Measurements from ENCODE around the gene SUGP2.

GRCh38 chr19:19040417-19040816 lies 7.1 kb upstream of the SUGP2 start:
- TF ChIP-seq POLR2A (IDR thresholded peaks at IDR 0.05; ENCODE audit: low read depth, low read length) (no peak), POLR2AphosphoS5 (IDR thresholded peaks at IDR 0.05; ENCODE audit: low read depth, low read length) (no peak)

Data from GM12892 (cell line).